Lung (tissue), 12 donors: ENCODE results near the gene LAT. TPM values are rescaled to one million over a fixed set of nuclear protein-coding genes. Genes with fewer than 3 reads are reported as not detected.

Experiments used
- ATAC-seq: fragments of 200-7000 bp; cut with Tn5 transposase; one replicate; pipeline ENCODE4 v1.9.1; 2020; ENCODE audit warnings: moderate number of reproducible peaks; ENCODE audit not compliant: insufficient read depth, low FRiP score
- DNase-seq, 3 donors: peaks; one replicate each; pipeline ENCODE4 v3.0.0-alpha.2; 2013 to 2017
- H3K27ac ChIP-seq, 2 donors: one replicate each; pipeline ENCODE4 v1.5.1; 2013; ENCODE audit warnings: mild to moderate bottlenecking in 2 of 2, moderate library complexity in 2 of 2, control low read depth in 1 of 2, inconsistent platforms in 1 of 2, low read depth in 1 of 2, low read length in 1 of 2
- H3K27me3 ChIP-seq, 3 donors: one replicate each; pipeline ENCODE4 v1.5.1; 2013; ENCODE audit warnings: low read length in 2 of 3; ENCODE audit not compliant: control insufficient read depth in 3 of 3, insufficient read depth in 3 of 3
- H3K36me3 ChIP-seq, 4 donors: one replicate each; pipeline ENCODE4 v1.5.1; 2013; ENCODE audit warnings: low read length in 4 of 4, mild to moderate bottlenecking in 1 of 4, moderate library complexity in 1 of 4; ENCODE audit not compliant: control insufficient read depth in 4 of 4, insufficient read depth in 4 of 4
- H3K4me1 ChIP-seq, 5 donors: one replicate each; pipeline ENCODE4 v1.5.1; 2013; ENCODE audit warnings: low read length in 5 of 5, mild to moderate bottlenecking in 2 of 5, moderate library complexity in 1 of 5; ENCODE audit not compliant: control insufficient read depth in 5 of 5, insufficient read depth in 5 of 5
- H3K4me3 ChIP-seq: one replicate; pipeline ENCODE4 v1.5.1; 2013; ENCODE audit warnings: mild to moderate bottlenecking, control low read depth, moderate library complexity
- H3K9ac ChIP-seq, 2 donors: one replicate each; pipeline ENCODE4 v1.5.1; 2013; ENCODE audit warnings: low read length in 2 of 2, control low read depth in 1 of 2; ENCODE audit not compliant: insufficient read depth in 1 of 2
- H3K9me3 ChIP-seq, 4 donors: one replicate each; pipeline ENCODE4 v1.5.1; 2013; ENCODE audit warnings: low read length in 3 of 4, mild to moderate bottlenecking in 1 of 4, moderate library complexity in 1 of 4; ENCODE audit not compliant: control insufficient read depth in 4 of 4, insufficient read depth in 3 of 4
- CTCF ChIP-seq: IDR thresholded peaks from 2 replicates; pipeline ENCODE4 v1.5.1; 2012; ENCODE audit warnings: mild to moderate bottlenecking; ENCODE audit errors: control extremely low read depth, extremely low read depth
- WGBS, 2 donors: extraction: QIAGEN DNeasy Blood & Tissue Kit; methylation state at CpG; one replicate each; pipeline ENCODE4 v1.1.7; 2013; 5-methylcytosine and 5-hydroxymethylcytosine counted together
- polyA plus RNA-seq, 2 donors: library from polyadenylated mRNA; stranded (reverse); fragments of 200-250 nt; gene quantifications; one replicate each; pipeline ENCODE4 v1.2.1, GENCODE V29; 2013
- total RNA-seq, 2 donors: library from RNA; depleted of rRNA in 1 of 2; stranded (reverse); fragments of >200 nt in 1 of 2; gene quantifications; one replicate each; pipeline ENCODE4 v1.2.1, GENCODE V29; 2014 to 2021
- donor health status: control.
- donor health status: control.
- donor health status: Bipolar disorder and iron deficiency.
- donor health status: healthy.
- donor health status: DM: yes; HTN: yes; CAD: no.

Gene LAT
- total and polyA plus RNA-seq, 4 donors: 2.9 to 16.6 (median 13.4) TPM

GRCh38 chr16:29025735-29026134 lies 40.9 kb downstream of the LAT start:
- Histone ChIP-seq H3K9me3 (no peaks in the 10 kb centered on the region), H3K4me1 (no peaks in the 10 kb centered on the region), H3K27me3 (no peaks in the 10 kb centered on the region), H3K9ac (no peak overlapping the region), H3K4me3 (no peak overlapping the region), H3K36me3 (no peaks in the 10 kb centered on the region), H3K27ac (no peak overlapping the region)
- no peak for TF ChIP-seq CTCF
- DNase-seq (no peak), ATAC-seq (no peak)
- 93 to 94% methylated on average over 4 of the region's 4 CpGs for WGBS, 2 donors

- Histone ChIP-seq H3K4me3 (no peak overlapping the region), H3K27me3 (peaks cover 0 to 2% (median 0%) of the 10 kb centered on the region in 3 donors), H3K9me3 (no peaks in the 10 kb centered on the region), H3K27ac (no peak overlapping the region), H3K4me1 (no peaks in the 10 kb centered on the region), H3K36me3 (no peaks in the 10 kb centered on the region), H3K9ac (no peak overlapping the region)
- ATAC-seq (no peak), DNase-seq (no peak)
- WGBS, 2 donors: 74 to 85% methylated on average over 7 of the region's 7 CpGs
- no peak for TF ChIP-seq CTCF
These were observed 43.8 kb downstream of the LAT start for GRCh38 chr16:29028457-29029167.

GRCh38 chr16:29029168-29029994 lies 44.5 kb downstream of the LAT start:
- WGBS, 2 donors: 49 to 64% methylated on average over 16 of the region's 16 CpGs
- ATAC-seq: peak; percentile 53

More at GRCh38 chr16:29029168-29029994, 44.5 kb downstream of the LAT start:
- peaks cover 0 to 2% (median 0%) of the 10 kb centered on the region in 3 donors for H3K27me3 ChIP-seq
- H3K9me3 ChIP-seq: no peaks in the 10 kb centered on the region
- H3K9ac ChIP-seq: no peak overlapping the region
- TF ChIP-seq CTCF: no peak
- H3K4me3 ChIP-seq: no peak overlapping the region
- no peaks in the 10 kb centered on the region for H3K36me3 ChIP-seq
- no peak overlapping the region for H3K27ac ChIP-seq
- no peak for DNase-seq
- H3K4me1 ChIP-seq: no peaks in the 10 kb centered on the region
